HG03439 (cell line): Measurements from ENCODE around the gene UROC1.

Experiments
- ATAC-seq: cut with Tn5 transposase; IDR thresholded peaks from one replicate; pipeline ENCODE4 v1.9.1; 2021; ENCODE audit warnings: mild to moderate bottlenecking, moderate library complexity; ENCODE audit not compliant: unreplicated experiment

Gene UROC1

DNA sequence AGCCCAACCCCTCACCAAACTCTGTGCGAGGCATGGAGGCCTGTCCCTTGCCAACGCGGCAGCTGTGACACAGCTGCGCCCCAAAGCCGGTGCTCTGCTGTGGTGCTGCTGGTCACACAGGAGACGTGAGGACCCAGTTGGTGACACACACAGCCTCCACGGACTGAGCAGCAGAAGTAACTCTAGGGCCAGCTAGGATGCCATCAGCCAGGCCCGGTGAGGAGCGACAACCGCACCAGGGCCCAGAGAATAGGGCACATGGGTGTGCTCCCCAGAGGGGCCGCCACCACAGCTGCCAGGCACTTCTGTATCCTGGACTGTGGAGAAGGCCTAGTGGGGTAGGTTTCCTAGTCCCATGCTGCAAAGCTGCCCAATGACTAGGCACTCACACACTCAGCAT, 52.6 kb downstream of the UROC1 start:
- no peak for ATAC-seq

DNA sequence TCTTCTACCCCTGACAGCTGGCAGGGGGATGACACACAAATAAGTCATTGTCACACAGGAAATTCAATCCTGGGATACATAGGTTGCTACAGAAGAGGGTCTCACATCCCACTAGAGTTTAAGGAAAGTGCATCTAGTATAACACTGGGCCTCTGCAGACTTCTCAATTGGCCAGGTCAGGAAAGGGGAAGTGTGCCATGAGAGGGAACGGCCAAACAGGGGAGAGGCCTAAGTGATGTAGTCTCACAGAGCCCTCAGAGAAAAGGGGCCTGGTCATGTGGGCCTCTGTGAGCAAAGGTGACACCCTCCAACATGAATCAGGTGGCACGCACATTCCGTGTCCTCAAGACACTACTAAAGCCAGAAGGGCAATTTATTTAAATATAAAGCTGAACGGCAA, 53.1 kb downstream of the UROC1 start:
- ATAC-seq, result no peak

DNA sequence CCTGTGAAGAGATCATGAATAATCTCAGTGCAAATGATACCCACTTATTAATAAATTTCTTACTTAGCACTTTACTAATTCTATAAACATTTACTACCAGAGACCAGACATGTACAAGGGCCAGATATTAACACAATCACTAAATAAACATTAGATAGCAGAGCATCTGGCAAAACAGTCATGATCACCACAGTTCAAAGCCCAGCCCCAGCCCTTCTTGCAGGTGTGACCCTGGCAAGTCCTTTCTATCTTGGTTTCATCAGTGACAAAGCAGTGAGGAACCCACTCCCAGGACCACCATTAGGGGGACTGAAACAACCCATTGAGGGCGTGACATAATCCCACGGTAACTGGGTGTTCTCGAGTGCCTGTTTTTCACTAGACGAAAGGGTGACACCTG, 53.5 kb downstream of the UROC1 start:
- ATAC-seq, result no peak

DNA sequence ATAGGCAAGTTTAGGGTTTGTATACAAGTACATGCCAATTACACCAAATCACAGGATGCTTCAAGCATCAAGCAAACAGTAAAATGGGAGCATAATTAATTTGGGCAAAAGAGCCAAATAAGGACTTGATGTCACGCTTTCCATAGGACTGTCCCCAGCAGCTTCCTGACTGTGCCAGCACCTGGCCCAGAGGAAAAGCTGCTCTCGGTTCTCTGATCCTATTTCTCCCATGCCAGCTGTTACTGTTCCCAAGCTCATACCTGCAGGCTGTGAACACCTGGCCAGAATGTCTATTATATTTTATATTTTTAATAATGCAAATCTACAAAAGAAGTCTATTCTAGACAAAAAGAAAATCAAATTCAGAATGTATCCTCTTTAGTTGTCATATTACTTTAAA, 54.1 kb downstream of the UROC1 start:
- ATAC-seq, result no peak

DNA sequence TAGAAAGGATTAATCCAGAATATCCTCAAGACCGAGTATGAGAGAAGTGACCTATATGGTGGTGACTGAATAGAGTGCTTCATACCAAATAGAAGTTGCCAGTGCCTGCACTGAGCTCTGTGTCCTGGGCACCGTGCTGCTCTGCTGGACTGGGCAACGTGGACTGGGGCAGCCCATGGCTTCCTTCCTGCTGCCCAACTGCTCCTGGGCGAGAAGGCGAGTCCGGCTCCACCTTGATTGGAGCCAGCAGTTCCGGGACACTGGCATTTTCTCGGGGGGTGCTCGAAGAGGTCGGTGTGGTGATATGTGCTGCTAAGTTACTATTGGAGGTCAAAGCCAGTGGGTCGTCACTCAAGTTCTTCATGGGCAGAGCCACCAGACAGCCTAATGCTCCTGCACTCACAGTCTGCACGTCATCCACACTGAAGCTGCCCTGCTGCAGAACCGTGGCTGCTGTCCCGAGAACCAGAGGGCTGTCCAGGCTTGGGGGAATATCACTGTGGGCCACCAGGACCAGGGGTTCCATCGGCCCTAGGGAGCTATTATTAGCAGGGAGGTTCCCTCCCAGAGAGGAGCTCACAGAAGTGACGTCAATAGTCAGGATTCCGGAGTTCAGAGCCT, 56.0 kb downstream of the UROC1 start:
- no peak for ATAC-seq

DNA sequence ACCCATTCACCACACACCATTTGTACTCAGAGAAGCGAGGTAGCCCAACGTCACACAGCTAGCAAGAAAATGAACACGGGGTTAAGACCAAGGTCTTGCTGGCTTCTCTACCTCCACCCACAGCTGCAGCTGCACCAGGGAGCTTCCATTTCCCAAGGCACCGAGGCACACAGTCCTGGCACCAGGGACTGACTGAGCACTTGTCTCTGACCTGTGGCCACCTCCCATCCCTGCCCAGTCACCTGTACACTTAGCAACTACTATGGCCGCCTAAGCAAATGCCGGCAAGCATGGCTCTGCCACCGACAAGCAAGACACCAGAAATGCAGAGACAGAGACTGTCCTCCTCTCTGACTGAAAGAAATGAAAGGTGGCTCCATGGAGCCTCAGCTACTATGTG, 57.2 kb downstream of the UROC1 start:
- no peak for ATAC-seq

DNA sequence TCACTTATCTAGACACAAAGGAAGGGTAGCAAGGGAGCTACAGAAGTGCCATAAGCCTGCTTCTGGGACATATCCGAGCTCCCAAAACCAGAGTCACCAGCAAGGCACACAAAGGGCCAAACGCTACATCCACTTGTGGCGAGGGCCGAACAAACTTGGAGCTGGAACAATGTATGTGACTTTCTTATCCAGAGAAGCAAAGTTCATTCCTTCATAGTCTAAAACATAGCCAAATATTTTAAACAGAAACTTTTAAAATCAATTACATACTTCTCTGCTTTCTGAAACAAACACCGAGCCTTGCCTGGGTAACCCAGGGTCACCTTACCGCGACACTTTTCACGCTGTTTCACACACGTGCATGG, 57.8 kb downstream of the UROC1 start:
- ATAC-seq, result no peak

DNA sequence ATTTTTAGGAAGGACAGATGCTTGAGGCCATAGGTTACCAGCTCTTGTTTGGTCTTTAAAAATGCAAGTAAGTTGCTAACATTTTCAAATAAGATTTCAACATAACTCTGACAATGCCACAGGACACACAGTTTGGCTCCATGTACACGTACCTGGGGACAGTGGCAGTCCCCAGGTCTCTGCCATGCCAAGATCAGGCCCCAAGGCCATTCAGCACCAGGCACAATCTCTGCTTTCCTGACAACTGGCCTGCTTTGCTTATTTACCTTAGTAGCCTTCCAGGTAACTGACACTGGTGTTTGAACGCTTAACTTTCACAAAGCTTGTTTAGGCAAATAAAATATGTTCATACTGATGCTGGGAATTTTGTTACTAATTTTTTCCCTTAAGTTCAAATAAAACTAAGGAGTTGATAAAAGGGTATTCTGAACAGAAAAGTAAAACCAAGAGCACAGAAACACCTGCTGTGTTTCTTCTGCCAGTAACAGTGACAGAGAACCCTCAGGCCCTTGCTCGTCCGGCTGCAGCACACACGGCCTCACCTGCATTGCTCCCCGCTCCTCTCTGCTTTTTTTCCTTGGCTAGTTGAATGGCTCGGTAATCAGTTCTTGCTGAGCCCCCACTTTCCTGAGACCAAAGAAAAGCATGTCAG, 58.3 kb downstream of the UROC1 start:
- ATAC-seq, result no peak

DNA sequence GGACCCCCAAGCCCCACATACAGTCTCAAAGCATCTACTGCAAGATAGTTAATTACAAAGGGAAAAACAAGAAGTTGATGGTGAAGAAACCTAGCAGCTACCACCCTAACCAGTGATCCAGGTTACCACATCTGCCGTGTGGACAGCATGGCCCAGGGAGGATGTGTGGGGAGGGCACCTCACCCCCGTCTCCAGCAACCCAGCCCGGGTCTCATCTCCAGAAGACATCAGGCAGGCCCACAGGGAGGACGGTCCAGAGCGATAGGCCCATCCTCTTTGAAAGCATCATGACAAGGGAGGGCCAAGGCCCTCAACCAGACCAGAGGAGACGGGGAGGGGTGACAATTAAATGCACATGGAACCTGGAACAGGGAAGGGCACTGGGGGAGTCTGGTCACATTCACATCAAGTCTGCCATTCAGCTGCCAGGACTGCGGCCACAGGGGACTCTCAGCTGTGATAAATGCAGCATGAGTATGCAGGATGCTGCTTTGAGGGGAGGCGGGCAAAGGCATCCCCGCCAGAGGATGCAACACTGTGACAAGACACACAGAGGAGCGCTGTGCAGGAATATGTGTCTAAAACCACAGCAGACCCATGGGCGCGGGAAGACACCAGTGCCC, 60.7 kb downstream of the UROC1 start:
- no peak for ATAC-seq

DNA sequence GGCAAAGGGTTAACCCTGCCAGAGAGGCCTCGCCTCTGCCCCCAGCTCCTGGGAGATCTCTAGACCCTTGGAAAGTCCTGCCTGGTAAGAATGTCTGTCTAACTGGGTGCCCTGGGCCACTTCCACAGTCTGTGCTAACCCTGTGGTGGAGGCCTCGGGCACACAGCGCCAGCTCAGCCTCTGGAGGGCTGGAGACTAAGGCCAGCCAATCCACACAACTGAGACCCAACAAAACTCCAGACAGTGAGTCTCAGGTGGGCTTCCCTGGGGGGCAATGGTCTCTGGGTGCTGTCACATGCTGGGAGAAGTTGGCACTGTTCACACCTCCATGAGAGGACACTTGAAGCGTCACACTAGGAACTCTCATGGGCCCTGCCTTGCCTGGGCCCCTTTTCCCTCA, 61.4 kb downstream of the UROC1 start:
- ATAC-seq, result no peak

DNA sequence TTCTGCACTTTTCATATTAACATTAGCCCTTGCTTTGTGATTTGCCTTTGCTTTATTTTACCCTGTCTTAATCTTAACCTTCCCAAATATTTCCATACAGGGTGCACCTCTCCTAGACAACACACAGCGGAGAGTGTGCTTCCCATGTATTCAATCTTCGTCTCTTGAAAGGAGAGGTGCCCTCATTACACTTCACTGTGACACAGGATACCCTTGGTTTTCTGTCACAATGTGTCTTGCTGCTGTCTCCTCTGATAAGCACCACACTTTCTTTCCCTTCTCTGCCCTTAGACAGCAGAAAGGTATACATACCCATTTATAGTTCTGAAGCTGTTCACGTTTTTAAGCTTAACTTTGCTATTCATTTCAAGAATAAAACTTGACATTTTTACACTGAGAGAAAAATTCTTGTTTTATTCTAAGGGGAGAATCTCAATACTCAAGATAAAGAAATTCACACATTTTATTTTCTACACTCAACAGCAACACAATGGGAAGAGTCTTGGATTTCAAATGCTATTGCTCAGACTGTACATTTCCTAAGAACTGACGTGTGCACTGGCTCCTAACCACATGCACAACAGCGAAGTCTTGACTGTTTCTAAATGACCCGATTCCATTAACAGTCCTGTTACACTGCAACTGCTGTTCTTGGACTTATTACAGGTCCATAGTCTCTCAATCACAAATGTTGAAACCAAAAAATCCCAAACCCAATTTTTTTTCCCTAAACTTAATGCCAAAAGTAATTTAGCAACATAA, 63.0 kb downstream of the UROC1 start:
- no peak for ATAC-seq

DNA sequence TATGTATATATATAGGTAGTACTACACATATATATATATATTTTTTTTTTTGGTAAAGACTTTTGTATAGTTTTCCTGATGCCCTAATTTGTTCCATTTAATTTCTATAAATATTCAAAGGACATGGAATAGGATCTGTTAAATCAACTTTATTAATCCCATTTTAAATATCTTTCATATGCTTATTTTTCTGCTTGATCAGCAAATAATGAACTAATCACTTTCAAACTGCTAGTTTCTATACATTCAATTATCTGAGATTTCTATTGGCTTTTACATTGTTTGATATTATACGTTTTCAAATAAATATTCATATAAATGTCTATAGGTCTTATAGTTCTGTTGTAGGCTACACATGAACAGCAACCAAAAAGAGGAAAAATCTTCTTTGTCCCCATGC, 63.5 kb downstream of the UROC1 start:
- no peak for ATAC-seq

DNA sequence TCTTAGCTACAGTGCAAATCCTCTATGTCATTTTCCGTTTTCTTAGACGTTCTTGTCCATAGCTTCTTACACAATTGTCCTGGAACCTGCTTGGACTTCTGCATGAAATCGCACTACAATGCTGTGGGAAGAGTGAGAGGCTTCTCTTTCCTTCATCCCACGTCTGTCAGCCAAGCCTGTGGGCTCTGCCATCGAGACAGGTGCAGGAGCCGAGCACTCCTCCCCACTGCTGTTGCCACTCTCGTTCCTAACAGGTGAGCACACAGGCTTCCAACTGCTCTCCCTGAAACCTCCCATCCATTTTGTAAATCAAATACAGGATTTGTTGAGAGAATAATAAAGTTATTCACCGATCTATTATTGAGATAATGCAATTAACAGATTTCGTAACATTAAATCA, 65.4 kb downstream of the UROC1 start:
- ATAC-seq, result no peak

DNA sequence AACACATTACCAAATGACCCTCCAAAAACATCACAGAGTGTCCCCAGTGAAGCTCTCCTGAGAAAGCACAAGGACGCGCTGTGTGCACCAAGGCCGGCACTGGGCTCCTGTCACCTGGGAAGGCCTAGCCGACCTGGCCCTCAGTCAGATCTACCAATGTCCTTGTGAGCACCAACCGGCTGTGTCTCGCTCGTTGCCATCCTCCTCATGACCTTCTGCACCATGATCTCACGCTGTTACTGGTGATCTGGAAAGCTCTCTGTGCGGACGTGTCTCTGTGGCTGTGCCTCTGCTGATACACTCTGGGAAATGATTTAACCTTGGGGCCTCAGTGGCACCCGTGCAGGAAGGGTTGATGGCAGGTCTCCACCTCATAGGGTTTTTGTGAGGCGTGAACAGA, 66.1 kb downstream of the UROC1 start:
- no peak for ATAC-seq

DNA sequence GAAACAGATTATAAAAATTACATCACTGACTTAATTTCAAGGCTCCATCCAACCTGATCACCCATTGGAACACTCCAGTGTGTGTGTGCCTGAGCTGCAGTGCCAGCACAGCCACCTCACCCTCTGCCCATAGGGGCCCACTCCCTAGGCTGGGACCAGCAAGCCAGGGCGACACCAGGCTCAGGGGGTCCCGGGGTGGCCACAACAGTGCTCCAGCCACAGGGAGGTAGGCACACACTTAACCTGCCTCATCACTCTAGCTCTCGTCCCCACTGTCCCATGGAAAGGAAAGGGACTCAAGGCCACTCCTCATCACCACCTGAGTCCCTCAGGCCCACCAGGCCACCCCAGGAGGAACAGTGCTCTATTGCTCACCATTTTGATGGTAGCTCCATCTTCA, 66.8 kb downstream of the UROC1 start:
- no peak for ATAC-seq

DNA sequence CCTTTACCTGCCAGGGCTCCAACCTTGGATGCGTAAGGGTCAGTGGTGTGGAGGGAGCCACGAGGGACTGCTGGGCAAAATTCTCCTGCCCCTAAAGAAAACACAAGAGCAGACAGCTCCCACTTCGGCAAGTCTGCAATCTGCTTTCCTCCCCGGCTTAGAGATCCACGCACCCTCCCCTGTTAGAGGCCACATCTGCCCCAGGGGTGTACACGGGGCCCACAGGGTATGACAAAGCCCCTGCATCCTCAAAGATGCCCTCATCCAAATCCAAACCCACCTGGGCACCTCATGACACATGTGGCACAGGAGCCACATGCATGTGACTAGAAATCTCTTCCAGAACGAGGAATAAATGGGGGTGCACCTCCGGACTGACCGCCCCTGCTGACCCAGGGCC, 67.4 kb downstream of the UROC1 start:
- ATAC-seq, result no peak

DNA sequence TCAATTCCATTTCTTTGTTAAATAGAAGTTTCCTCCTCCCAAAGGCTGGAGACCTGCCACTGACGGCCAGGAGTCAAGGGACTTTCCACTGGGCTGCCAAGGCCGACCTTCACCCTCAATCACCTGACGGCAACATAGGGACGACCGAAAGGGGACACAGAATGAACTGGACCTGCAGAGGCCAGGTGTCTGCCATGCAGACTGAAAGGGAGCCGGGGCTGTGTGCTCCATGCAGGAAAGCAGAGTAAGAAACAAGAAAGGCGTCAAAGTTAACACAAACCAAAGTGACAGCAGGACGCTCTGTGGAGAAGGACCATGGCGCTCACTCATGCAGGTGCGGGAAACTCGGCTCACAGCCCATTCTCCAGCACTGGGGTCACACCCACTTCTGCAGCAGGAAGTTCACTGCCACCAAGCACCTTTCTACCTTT, 67.9 kb downstream of the UROC1 start:
- no peak for ATAC-seq

DNA sequence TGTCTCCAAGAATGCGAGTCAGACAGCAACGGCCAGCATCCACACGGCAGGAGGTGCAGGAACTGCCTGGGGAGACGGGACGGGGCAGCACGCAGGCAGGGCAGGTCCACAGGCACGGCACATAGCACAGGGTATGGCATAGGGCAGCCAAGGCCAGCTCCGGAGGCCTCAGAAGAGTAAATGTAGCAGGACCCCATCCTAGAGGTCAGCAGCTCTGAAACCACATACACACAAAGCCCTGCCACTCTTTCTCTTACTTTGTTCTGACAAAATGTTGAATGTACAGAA, 68.7 kb downstream of the UROC1 start:
- no peak for ATAC-seq

DNA sequence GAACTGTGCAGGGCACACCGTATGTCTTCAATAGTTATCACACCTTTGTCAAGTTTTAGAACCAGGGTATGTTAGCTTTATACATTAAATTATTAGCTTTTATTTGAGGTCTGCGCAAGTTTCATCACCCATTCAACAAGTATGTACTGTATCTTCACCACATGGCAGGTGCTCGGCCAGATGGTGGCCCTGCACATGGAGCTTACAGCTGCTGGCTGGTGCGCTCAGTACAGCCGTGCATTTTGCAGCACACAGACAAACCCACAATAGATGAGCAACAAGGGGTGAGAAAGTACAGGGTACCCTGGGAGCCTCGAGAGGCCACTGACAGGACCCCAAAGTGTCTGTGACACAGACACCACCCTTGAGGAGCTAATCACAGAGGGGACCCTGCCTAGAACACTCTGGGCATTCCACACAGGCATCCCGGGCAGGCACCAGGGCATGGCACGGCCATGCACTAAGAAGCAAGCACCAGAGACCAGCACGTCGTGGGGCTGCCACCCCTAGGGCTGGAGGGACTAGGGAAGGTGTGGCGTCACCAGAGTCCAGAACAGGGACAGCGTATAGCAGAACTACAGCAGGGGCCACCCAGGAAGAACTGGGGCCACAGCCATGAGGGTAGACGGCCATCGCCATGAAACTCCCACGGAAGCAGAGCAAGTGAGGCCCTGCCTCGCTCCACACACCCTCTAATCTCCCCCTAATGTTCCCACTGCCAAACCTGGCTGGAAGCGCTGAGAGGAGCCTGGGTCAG, 69.3 kb downstream of the UROC1 start:
- ATAC-seq, result no peak

DNA sequence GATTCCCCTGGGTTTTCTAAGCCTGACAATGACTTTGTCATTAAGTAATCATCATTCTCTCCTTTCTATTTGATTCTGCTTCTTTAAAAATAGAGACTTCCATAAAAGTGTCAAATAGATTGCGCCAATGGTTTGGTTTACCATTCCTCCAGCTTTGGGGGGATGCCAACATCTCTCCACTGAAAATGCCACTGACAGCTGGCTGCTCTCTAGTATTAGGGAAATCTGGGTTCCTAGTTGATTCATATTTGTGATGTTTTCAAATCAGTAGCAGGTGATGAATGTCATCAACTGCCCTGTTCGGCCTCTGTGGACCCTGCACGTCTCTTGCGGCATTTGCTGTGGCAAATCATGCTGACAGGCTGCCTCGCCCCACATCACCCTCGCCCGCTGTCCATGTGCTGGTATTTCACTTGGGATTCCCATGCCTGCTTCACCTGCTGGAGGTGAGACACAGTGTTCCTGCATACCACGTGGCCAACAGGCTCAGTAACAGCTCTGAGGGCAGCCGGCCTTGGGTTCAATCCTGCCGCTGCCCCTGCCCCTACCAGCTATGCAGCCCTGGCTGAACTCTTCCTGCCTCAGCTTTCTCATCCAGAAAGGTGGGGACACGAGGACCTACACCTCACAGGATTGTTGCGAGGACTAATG, 70.0 kb downstream of the UROC1 start:
- no peak for ATAC-seq

DNA sequence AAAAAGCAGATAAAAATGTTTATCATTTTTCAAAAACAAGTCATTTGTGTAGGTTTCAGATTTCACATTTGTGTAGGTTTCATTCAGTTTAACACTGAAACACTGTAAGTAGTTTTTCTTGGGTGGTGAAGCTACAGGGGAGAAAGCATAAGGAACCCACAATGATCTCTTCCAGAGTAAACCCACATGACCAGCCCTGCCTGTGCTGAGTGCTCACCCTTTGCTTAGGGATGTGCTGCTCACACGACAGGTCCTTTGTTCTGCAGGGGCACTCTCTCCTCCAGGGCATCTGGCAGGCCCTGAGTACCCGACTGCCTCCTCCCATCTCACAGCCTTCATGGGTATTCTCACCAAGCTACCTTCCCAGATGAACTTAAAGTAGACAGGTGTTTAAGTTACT, 70.8 kb downstream of the UROC1 start:
- no peak for ATAC-seq
